BE2C (cell line): ENCODE data around the gene CMIP.

Experiments used
- DNase-seq: peaks from one replicate; pipeline ENCODE4 v3.0.0-alpha.2; 2020
- H3K27me3 ChIP-seq: fragments of 250-450 bp; sonication (Bioruptor Pico); 2 replicates; pipeline ENCODE4 v1.5.1; 2020; ENCODE audit warnings: mild to moderate bottlenecking
- H3K36me3 ChIP-seq: fragments of 250-450 bp; sonication (Bioruptor Pico); 2 replicates; pipeline ENCODE4 v1.5.1; 2020; ENCODE audit warnings: mild to moderate bottlenecking
- H3K4me1 ChIP-seq: fragments of 250-450 bp; sonication (Bioruptor Pico); 2 replicates; pipeline ENCODE4 v1.5.1; 2020
- H3K4me3 ChIP-seq: 2 replicates; pipeline ENCODE4 v1.5.1; 2011; ENCODE audit warnings: low read depth, low read length
- H3K9me3 ChIP-seq: fragments of 250-450 bp; sonication (Bioruptor Pico); 2 replicates; pipeline ENCODE4 v1.5.1; 2020
- CTCF ChIP-seq: IDR thresholded peaks from 2 replicates; pipeline ENCODE4 v1.5.1; 2012; ENCODE audit warnings: mild to moderate bottlenecking, low read depth, low read length

CMIP gene

GRCh38 chr16:81589975-81590650, 145.5 kb downstream of the CMIP start:
- no peak for TF ChIP-seq CTCF
- Histone ChIP-seq H3K9me3 (no peaks in the 10 kb centered on the region), H3K4me3 (no peak overlapping the region), H3K27me3 (no peaks in the 10 kb centered on the region), H3K36me3 (no peaks in the 10 kb centered on the region), H3K4me1 (no peaks in the 10 kb centered on the region)
- DNase-seq: no peak

GRCh38 chr16:81590714-81591544, 146.3 kb downstream of the CMIP start:
- no peaks in the 10 kb centered on the region for H3K36me3 ChIP-seq
- H3K4me3 ChIP-seq: no peak overlapping the region
- TF ChIP-seq CTCF: no peak
- no peaks in the 10 kb centered on the region for H3K9me3 ChIP-seq
- H3K4me1 ChIP-seq: no peaks in the 10 kb centered on the region
- DNase-seq: no peak
- no peaks in the 10 kb centered on the region for H3K27me3 ChIP-seq

- no peak overlapping the region for H3K4me3 ChIP-seq
- no peak for DNase-seq
- H3K27me3 ChIP-seq: no peaks in the 10 kb centered on the region
- no peaks in the 10 kb centered on the region for H3K9me3 ChIP-seq
- no peaks in the 10 kb centered on the region for H3K36me3 ChIP-seq
- H3K4me1 ChIP-seq: no peaks in the 10 kb centered on the region
- TF ChIP-seq CTCF: no peak
Measured at GRCh38 chr16:81591545-81591870, 146.9 kb downstream of the CMIP start.

- no peaks in the 10 kb centered on the region for H3K4me1 ChIP-seq
- no peaks in the 10 kb centered on the region for H3K27me3 ChIP-seq
- no peak overlapping the region for H3K4me3 ChIP-seq
- no peaks in the 10 kb centered on the region for H3K36me3 ChIP-seq
- no peak for TF ChIP-seq CTCF
- no peaks in the 10 kb centered on the region for H3K9me3 ChIP-seq
- no peak for DNase-seq
Measured at GRCh38 chr16:81592353-81592866, 147.8 kb downstream of the CMIP start.

GRCh38 chr16:81593481-81593880, 148.9 kb downstream of the CMIP start:
- no peak for DNase-seq

More at GRCh38 chr16:81593481-81593880, 148.9 kb downstream of the CMIP start:
- Histone ChIP-seq H3K4me3 (no peak overlapping the region), H3K27me3 (no peaks in the 10 kb centered on the region), H3K4me1 (no peaks in the 10 kb centered on the region), H3K36me3 (no peaks in the 10 kb centered on the region), H3K9me3 (no peaks in the 10 kb centered on the region)
- no peak for TF ChIP-seq CTCF
